NK-92 (cell line): Measurements from ENCODE around the gene LIPM.
"Not testable (repeated sequence)": the region's sequence is repeated elsewhere in the genome, so short reads cannot be mapped to it uniquely, and the experiment has no call there.

ENCODE experiments used
- DNase-seq: peaks from one replicate; lab custom pipeline; 2025; ENCODE audit not compliant: unreplicated experiment; lab: John Stamatoyannopoulos, UW

The LIPM gene

GRCh38 chr10:88837632-88838031 is 35.1 kb downstream of the LIPM start:
- DNase-seq, result not testable (repeated sequence)

- no peak for DNase-seq
These were observed 36.3 kb downstream of the LIPM start for GRCh38 chr10:88838766-88839350.

- DNase-seq, result no peak
These were observed 37.6 kb downstream of the LIPM start for GRCh38 chr10:88840104-88840503.

- no peak for DNase-seq
These were observed 38.4 kb downstream of the LIPM start for GRCh38 chr10:88840881-88841280.

- DNase-seq, result no peak
These were observed 39.0 kb downstream of the LIPM start for GRCh38 chr10:88841316-88842111.

GRCh38 chr10:88843171-88843570 is 40.6 kb downstream of the LIPM start:
- DNase-seq, result no peak

- no peak for DNase-seq
These were observed 46.0 kb downstream of the LIPM start for GRCh38 chr10:88848499-88848898.

GRCh38 chr10:88849234-88849633 is 46.7 kb downstream of the LIPM start:
- no peak for DNase-seq

GRCh38 chr10:88850712-88851111 is 48.2 kb downstream of the LIPM start:
- no peak for DNase-seq

GRCh38 chr10:88851706-88852105 is 49.2 kb downstream of the LIPM start, which contains the start of gene ANKRD22:
Gene ANKRD22, minus strand, starts transcription at chr10:88851844. Its CDS starts 237 bp downstream, at chr10:88851607.
- DNase-seq, result no peak

- no peak for DNase-seq
These were observed 49.8 kb downstream of the LIPM start for GRCh38 chr10:88852327-88852726.

- no peak for DNase-seq
These were observed 50.8 kb downstream of the LIPM start for GRCh38 chr10:88853155-88853881.

- no peak for DNase-seq
These were observed 52.2 kb downstream of the LIPM start for GRCh38 chr10:88854684-88855083.

- no peak for DNase-seq
These were observed 55.3 kb downstream of the LIPM start for GRCh38 chr10:88857831-88858230.

- no peak for DNase-seq
These were observed 56.0 kb downstream of the LIPM start for GRCh38 chr10:88858491-88858890.

GRCh38 chr10:88861036-88861435 is 58.5 kb downstream of the LIPM start:
- no peak for DNase-seq

- no peak for DNase-seq
These were observed 62.8 kb downstream of the LIPM start for GRCh38 chr10:88865281-88865876.

- DNase-seq, result no peak
These were observed 63.9 kb downstream of the LIPM start for GRCh38 chr10:88866454-88866853.

- DNase-seq, result no peak
These were observed 67.6 kb downstream of the LIPM start for GRCh38 chr10:88870089-88870488.
